ENCODE data around the gene CDK6.

DNA sequence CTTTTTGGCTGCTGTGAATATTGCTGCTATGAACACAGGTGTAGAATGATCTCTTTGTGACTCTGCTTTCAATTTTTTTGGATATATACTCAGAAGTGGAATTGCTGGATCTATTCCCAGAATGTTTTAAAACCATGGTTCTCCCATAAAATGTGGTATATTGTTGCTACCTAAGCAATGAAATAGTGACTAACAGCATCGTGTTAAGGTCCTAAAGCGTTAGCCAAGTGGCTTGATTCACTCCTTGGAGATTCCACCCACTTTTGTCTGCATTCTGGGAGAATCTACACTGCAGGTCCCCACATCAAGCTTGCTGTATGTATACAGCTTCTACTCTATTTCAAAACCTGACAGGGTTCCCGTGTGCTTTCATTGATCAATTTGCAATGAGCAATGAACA is 105.6 kb downstream of the CDK6 start:
- TF ChIP-seq POLR2A (IDR thresholded peaks at IDR 0.05; ENCODE audit: low read depth, low read length) (no peak), SUPT20H (IDR thresholded peaks at IDR 0.05; ENCODE audit: borderline replicate concordance, control insufficient read depth, low read depth, low read length) (no peak), CTCF (IDR thresholded peaks at IDR 0.05 in 2 of 3, conservative IDR thresholded peaks at IDR 0.05 in 1 of 3; ENCODE audit: control insufficient read depth in 2 of 3, extremely low read depth in 1 of 3, insufficient read depth in 1 of 3, low read depth in 3 of 3, low read length in 3 of 3) (no peak), NFIC (IDR thresholded peaks at IDR 0.05; ENCODE audit: low read depth, low read length) (no peak), MXI1 (IDR thresholded peaks at IDR 0.05; ENCODE audit: low read depth, low read length) (no peak), SMARCA5 (IDR thresholded peaks at IDR 0.05) (no peak), POLR2AphosphoS2 (IDR thresholded peaks at IDR 0.05; ENCODE audit: low read depth, low read length) (no peak), CUX1 (IDR thresholded peaks at IDR 0.05; ENCODE audit: insufficient replicate concordance, low read depth, low read length) (no peak)

All from GM12878 (cell line).